GM10266 (cell line): Measurements from ENCODE around the gene PDPN.

ENCODE experiments used
- DNase-seq: peaks from one replicate; pipeline ENCODE4 v3.0.0; 2012; ENCODE audit errors: extremely low spot score
- CTCF ChIP-seq: IDR thresholded peaks from 2 replicates; pipeline ENCODE4 v1.5.1; 2012; ENCODE audit warnings: mild to moderate bottlenecking, low read depth; ENCODE audit not compliant: control insufficient read depth, insufficient read depth; ENCODE audit errors: missing control alignments

The PDPN gene

GRCh38 chr1:13543451-13544220 is 40.0 kb upstream of the PDPN start:
- no peak for DNase-seq
- peak; percentile 31 for TF ChIP-seq CTCF

GRCh38 chr1:13544221-13544556 is 39.4 kb upstream of the PDPN start:
- TF ChIP-seq CTCF: no peak
- DNase-seq: no peak

GRCh38 chr1:13546791-13547190 is 36.8 kb upstream of the PDPN start:
- DNase-seq: no peak
- TF ChIP-seq CTCF: no peak

- no peak for DNase-seq
- TF ChIP-seq CTCF: no peak
These were observed 35.4 kb upstream of the PDPN start for GRCh38 chr1:13548281-13548680.

- no peak for DNase-seq
- TF ChIP-seq CTCF: no peak
These were observed 34.6 kb upstream of the PDPN start for GRCh38 chr1:13549021-13549420.

GRCh38 chr1:13549521-13549920 is 34.1 kb upstream of the PDPN start:
- no peak for TF ChIP-seq CTCF
- no peak for DNase-seq

- no peak for TF ChIP-seq CTCF
- no peak for DNase-seq
These were observed 33.0 kb upstream of the PDPN start for GRCh38 chr1:13550663-13551062.
